ENCODE results near the gene KIAA1210.

Gene KIAA1210

GRCh38 chrX:119093991-119094735 lies 33.4 kb downstream of the KIAA1210 start:
- H3K4me1 ChIP-seq (ENCODE audit: insufficient read depth, low read length, severe bottlenecking), result no peaks in the 10 kb centered on the region
- H3K27ac ChIP-seq (ENCODE audit: low read depth, low read length, poor library complexity, severe bottlenecking), result no peak overlapping the region
- H3K36me3 ChIP-seq (ENCODE audit: insufficient read depth, low read length), result no peaks in the 10 kb centered on the region
- no peaks in the 10 kb centered on the region for H3F3A ChIP-seq (ENCODE audit: insufficient read depth, low read length)
- H3K9me3 ChIP-seq (ENCODE audit: low read length), result no peaks in the 10 kb centered on the region
- H3K4me2 ChIP-seq (ENCODE audit: low read length), result no peak overlapping the region
- H3K9me2 ChIP-seq (ENCODE audit: low read depth, low read length), result no peaks in the 10 kb centered on the region
- TF ChIP-seq EZH2 (IDR thresholded peaks at IDR 0.05; ENCODE audit: borderline replicate concordance, low read length) (no peak), CTCF (IDR thresholded peaks at IDR 0.05; ENCODE audit: low read length) (no peak)
- no peaks in the 10 kb centered on the region for H3K79me2 ChIP-seq (ENCODE audit: insufficient read depth, low read length)
- H4K20me1 ChIP-seq (ENCODE audit: insufficient read depth, low read length), result no peaks in the 10 kb centered on the region
- H3K9ac ChIP-seq (ENCODE audit: low read length), result no peak overlapping the region
- no peak overlapping the region for H2AFZ ChIP-seq (ENCODE audit: low read length)
- H3K27me3 ChIP-seq (ENCODE audit: insufficient read depth, low read length), result no peaks in the 10 kb centered on the region
- H3K4me3 ChIP-seq (ENCODE audit: low read depth, low read length, poor library complexity, severe bottlenecking), result no peak overlapping the region

GRCh38 chrX:119090627-119091026 lies 37.0 kb downstream of the KIAA1210 start:
- TF ChIP-seq CTCF (IDR thresholded peaks at IDR 0.05; ENCODE audit: low read length) (no peak), EZH2 (IDR thresholded peaks at IDR 0.05; ENCODE audit: borderline replicate concordance, low read length) (no peak)
- Histone ChIP-seq H4K20me1 (ENCODE audit: insufficient read depth, low read length) (no peaks in the 10 kb centered on the region), H3K27ac (ENCODE audit: low read depth, low read length, poor library complexity, severe bottlenecking) (no peak overlapping the region), H3K9me3 (ENCODE audit: low read length) (no peaks in the 10 kb centered on the region), H3K27me3 (ENCODE audit: insufficient read depth, low read length) (no peaks in the 10 kb centered on the region), H3K9me2 (ENCODE audit: low read depth, low read length) (no peaks in the 10 kb centered on the region), H3K79me2 (ENCODE audit: insufficient read depth, low read length) (no peaks in the 10 kb centered on the region), H3K9ac (ENCODE audit: low read length) (no peak overlapping the region), H3F3A (ENCODE audit: insufficient read depth, low read length) (no peaks in the 10 kb centered on the region), H2AFZ (ENCODE audit: low read length) (no peak overlapping the region), H3K4me1 (ENCODE audit: insufficient read depth, low read length, severe bottlenecking) (no peaks in the 10 kb centered on the region), H3K4me3 (ENCODE audit: low read depth, low read length, poor library complexity, severe bottlenecking) (no peak overlapping the region), H3K4me2 (ENCODE audit: low read length) (no peak overlapping the region), H3K36me3 (ENCODE audit: insufficient read depth, low read length) (no peaks in the 10 kb centered on the region)

GRCh38 chrX:119089619-119090018 lies 38.0 kb downstream of the KIAA1210 start:
- no peaks in the 10 kb centered on the region for H3F3A ChIP-seq (ENCODE audit: insufficient read depth, low read length)
- H3K36me3 ChIP-seq (ENCODE audit: insufficient read depth, low read length), result no peaks in the 10 kb centered on the region
- H3K4me1 ChIP-seq (ENCODE audit: insufficient read depth, low read length, severe bottlenecking), result no peaks in the 10 kb centered on the region
- no peak overlapping the region for H3K9ac ChIP-seq (ENCODE audit: low read length)
- H3K9me2 ChIP-seq (ENCODE audit: low read depth, low read length), result no peaks in the 10 kb centered on the region
- no peaks in the 10 kb centered on the region for H3K27me3 ChIP-seq (ENCODE audit: insufficient read depth, low read length)
- no peak overlapping the region for H3K27ac ChIP-seq (ENCODE audit: low read depth, low read length, poor library complexity, severe bottlenecking)
- no peaks in the 10 kb centered on the region for H4K20me1 ChIP-seq (ENCODE audit: insufficient read depth, low read length)
- TF ChIP-seq EZH2 (IDR thresholded peaks at IDR 0.05; ENCODE audit: borderline replicate concordance, low read length) (no peak), CTCF (IDR thresholded peaks at IDR 0.05; ENCODE audit: low read length) (no peak)
- H3K4me2 ChIP-seq (ENCODE audit: low read length), result no peak overlapping the region
- H3K4me3 ChIP-seq (ENCODE audit: low read depth, low read length, poor library complexity, severe bottlenecking), result no peak overlapping the region
- no peak overlapping the region for H2AFZ ChIP-seq (ENCODE audit: low read length)
- H3K79me2 ChIP-seq (ENCODE audit: insufficient read depth, low read length), result no peaks in the 10 kb centered on the region
- H3K9me3 ChIP-seq (ENCODE audit: low read length), result no peaks in the 10 kb centered on the region

All from OCI-LY1 (cell line).